ENCODE measurements around the gene TTC39C. TPM values are rescaled to one million over a fixed set of nuclear protein-coding genes. Genes with fewer than 3 reads are reported as not detected.
A peak's percentile ranks its signal among the peaks of the same experiment; 100 is the strongest.

Gene TTC39C
- total and polyA plus RNA-seq, 7 donors = 0.48 to 2.4 (median 1.2) TPM

DNA sequence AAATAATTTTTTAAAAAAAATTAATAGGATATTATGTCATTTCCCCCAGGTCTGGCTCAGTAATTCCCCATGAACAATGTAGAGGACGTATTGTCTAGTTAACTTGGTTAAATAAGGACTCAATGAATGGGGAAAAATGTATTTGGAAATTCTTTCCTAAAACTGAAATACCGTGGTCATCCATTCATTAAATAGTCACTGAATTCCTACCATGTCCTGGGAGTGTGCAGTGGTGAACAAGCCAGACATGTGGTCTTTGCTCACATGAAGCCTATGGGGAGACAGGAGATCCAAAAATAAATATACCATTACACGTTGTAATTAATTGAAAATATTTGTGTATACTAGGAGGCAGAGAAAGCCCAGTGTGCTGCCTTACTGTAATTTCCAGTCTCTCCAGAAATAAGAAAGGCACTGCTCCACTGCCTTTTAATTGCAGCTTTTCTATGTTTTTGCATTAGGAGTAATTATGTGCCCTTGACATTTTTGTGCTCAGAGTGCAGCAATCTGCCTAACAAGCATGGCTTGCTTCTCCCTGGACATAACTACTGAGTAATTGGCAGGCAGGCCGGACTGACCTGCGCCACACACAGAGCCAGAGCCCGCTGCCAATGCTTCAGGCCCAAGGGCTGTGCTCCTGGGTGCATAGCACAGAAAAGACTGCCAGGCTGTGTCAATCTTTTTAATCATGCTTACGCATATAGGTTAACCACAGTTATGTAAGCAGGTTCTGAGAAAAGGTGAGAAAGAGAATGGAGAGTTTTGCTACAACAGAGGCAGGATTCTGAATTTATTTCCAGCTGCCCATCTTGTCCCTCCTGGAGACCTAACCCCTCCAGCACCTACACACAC, 22.2 kb upstream of the TTC39C start:
- no peaks in the 10 kb centered on the region for H3K27me3 ChIP-seq (ENCODE audit: insufficient read depth in 3 of 3, low read length in 2 of 3)
- no peaks in the 10 kb centered on the region for H3K4me1 ChIP-seq
- no peak overlapping the region for H3K4me3 ChIP-seq
- no peak for DNase-seq
- WGBS, 3 donors = 24 to 35% (median 26%) methylated on average over 7 of the region's 7 CpGs
- no peak overlapping the region for H3K27ac ChIP-seq
- intact Hi-C loops (cut with DNase I) = no loop called here
- no peaks in the 10 kb centered on the region for H3K9me3 ChIP-seq
- TF ChIP-seq, protein P1, sequence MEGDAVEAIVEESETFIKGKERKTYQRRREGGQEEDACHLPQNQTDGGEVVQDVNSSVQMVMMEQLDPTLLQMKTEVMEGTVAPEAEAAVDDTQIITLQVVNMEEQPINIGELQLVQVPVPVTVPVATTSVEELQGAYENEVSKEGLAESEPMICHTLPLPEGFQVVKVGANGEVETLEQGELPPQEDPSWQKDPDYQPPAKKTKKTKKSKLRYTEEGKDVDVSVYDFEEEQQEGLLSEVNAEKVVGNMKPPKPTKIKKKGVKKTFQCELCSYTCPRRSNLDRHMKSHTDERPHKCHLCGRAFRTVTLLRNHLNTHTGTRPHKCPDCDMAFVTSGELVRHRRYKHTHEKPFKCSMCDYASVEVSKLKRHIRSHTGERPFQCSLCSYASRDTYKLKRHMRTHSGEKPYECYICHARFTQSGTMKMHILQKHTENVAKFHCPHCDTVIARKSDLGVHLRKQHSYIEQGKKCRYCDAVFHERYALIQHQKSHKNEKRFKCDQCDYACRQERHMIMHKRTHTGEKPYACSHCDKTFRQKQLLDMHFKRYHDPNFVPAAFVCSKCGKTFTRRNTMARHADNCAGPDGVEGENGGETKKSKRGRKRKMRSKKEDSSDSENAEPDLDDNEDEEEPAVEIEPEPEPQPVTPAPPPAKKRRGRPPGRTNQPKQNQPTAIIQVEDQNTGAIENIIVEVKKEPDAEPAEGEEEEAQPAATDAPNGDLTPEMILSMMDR (IDR thresholded peaks at IDR 0.05) = no peak
- no peaks in the 10 kb centered on the region for H3K36me3 ChIP-seq (ENCODE audit: insufficient read depth in 1 of 2, low read depth in 1 of 2)
- ATAC-seq = peak in 3 of 4 donors; percentile 43 to 70 (median 53)

- ATAC-seq = no peak
- Histone ChIP-seq H3K4me3 (no peak overlapping the region), H3K36me3 (ENCODE audit: insufficient read depth in 1 of 2, low read depth in 1 of 2) (no peaks in the 10 kb centered on the region), H3K27ac (no peak overlapping the region), H3K9me3 (no peaks in the 10 kb centered on the region), H3K27me3 (ENCODE audit: insufficient read depth in 3 of 3, low read length in 2 of 3) (no peaks in the 10 kb centered on the region), H3K4me1 (no peaks in the 10 kb centered on the region)
- no peak for DNase-seq
- WGBS, 3 donors = 84 to 88% (median 87%) methylated on average over 2 of the region's 2 CpGs
- intact Hi-C loops (cut with DNase I) = no loop called here
- TF ChIP-seq, protein P1 (IDR thresholded peaks at IDR 0.05) = no peak
These were observed 21.6 kb upstream of the TTC39C start for GRCh38 chr18:23992941-23993280.

DNA sequence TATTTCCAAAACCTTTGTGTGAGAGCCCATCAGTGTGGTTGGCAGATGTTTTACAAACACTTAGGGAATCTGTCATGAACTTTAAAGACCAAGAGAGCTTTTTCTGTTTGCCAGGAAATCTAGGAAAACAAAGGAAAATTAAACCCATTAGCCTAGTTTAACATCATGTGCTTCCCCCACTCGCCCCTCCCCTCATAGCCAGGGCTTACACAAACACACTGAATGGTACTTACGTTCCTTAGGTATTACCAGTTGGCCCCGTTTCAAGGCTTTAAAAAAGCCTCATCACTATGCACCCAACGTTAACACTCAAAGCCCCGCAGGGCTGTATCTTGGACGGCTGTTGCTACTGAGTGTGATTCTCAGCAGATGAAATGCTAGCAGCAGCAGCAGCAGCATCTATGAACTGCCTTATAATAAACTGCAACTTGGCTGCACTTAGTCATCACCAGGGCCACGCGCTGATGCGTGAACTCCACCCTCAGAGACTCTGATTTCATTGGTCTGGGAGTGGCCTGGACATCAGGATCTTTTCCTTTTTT, 20.1 kb upstream of the TTC39C start:
- no peaks in the 10 kb centered on the region for H3K9me3 ChIP-seq
- ATAC-seq (peak in 2 of 4 donors; percentile 27 to 36), DNase-seq (no peak)
- WGBS, 3 donors = 17 to 28% (median 18%) methylated on average over 9 of the region's 9 CpGs
- H3K27me3 ChIP-seq (ENCODE audit: insufficient read depth in 3 of 3, low read length in 2 of 3) = no peaks in the 10 kb centered on the region
- no peak overlapping the region for H3K4me3 ChIP-seq
- intact Hi-C loops (cut with DNase I) = no loop called here
- H3K4me1 ChIP-seq = no peaks in the 10 kb centered on the region
- TF ChIP-seq, protein P1 (IDR thresholded peaks at IDR 0.05) = no peak
- H3K36me3 ChIP-seq (ENCODE audit: insufficient read depth in 1 of 2, low read depth in 1 of 2) = no peaks in the 10 kb centered on the region
- no peak overlapping the region for H3K27ac ChIP-seq

GRCh38 chr18:23995180-23995579, 19.4 kb upstream of the TTC39C start:
- H3K9me3 ChIP-seq = no peaks in the 10 kb centered on the region
- no peaks in the 10 kb centered on the region for H3K36me3 ChIP-seq (ENCODE audit: insufficient read depth in 1 of 2, low read depth in 1 of 2)
- no peak overlapping the region for H3K4me3 ChIP-seq
- DNase-seq = no peak
- WGBS, 3 donors = 86 to 92% (median 92%) methylated on average over 13 of the region's 13 CpGs
- ATAC-seq = no peak
- H3K4me1 ChIP-seq = no peaks in the 10 kb centered on the region
- intact Hi-C loops (cut with DNase I) = no loop called here
- no peak overlapping the region for H3K27ac ChIP-seq
- no peaks in the 10 kb centered on the region for H3K27me3 ChIP-seq (ENCODE audit: insufficient read depth in 3 of 3, low read length in 2 of 3)
- TF ChIP-seq, protein P1 (IDR thresholded peaks at IDR 0.05) = no peak
